Neuronal stem cell (in vitro differentiated cells): ENCODE measurements around the gene PTCD2.

Experiments used
- DNase-seq: peaks from one replicate; pipeline ENCODE4 v3.0.0-alpha.2; 2013; ENCODE audit warnings: low spot score
- H2AFZ ChIP-seq: one replicate; pipeline ENCODE4 v1.6.1; 2013; ENCODE audit warnings: mild to moderate bottlenecking, low read length, inconsistent platforms
- H2AK5ac ChIP-seq: 2 replicates; pipeline ENCODE4 v1.6.1; 2013; ENCODE audit warnings: low read depth, mild to moderate bottlenecking, inconsistent platforms, low read length, moderate library complexity, mixed read lengths
- H2BK120ac ChIP-seq: 2 replicates; pipeline ENCODE4 v1.6.1; 2013; ENCODE audit warnings: low read depth, mild to moderate bottlenecking, inconsistent platforms, low read length, moderate library complexity, mixed read lengths
- H2BK12ac ChIP-seq: one replicate; pipeline ENCODE4 v1.6.1; 2013; ENCODE audit warnings: low read length, inconsistent platforms
- H2BK15ac ChIP-seq: 2 replicates; pipeline ENCODE4 v1.6.1; 2013; ENCODE audit warnings: mild to moderate bottlenecking, low read length, inconsistent platforms, mixed read lengths
- H2BK5ac ChIP-seq: one replicate; pipeline ENCODE4 v1.6.1; 2013; ENCODE audit warnings: inconsistent platforms, mild to moderate bottlenecking, low read length, moderate library complexity
- H3K14ac ChIP-seq: one replicate; pipeline ENCODE4 v1.6.1; 2013; ENCODE audit warnings: low read length, inconsistent platforms
- H3K18ac ChIP-seq: 2 replicates; pipeline ENCODE4 v1.6.1; 2013; ENCODE audit warnings: low read length, inconsistent platforms
- H3K23ac ChIP-seq: 2 replicates; pipeline ENCODE4 v1.6.1; 2013; ENCODE audit warnings: low read depth, mild to moderate bottlenecking, mixed read lengths, low read length, inconsistent platforms; ENCODE audit not compliant: poor library complexity
- H3K27ac ChIP-seq: replicated peaks from 3 replicates; pipeline ENCODE4 v1.5.1; 2013; ENCODE audit warnings: low read length, inconsistent platforms
- H3K27me3 ChIP-seq, 3 experiments: 2 replicates each; pipeline ENCODE4 v1.6.1; 2013; ENCODE audit warnings: low read length in 3 of 3, mild to moderate bottlenecking in 2 of 3, inconsistent platforms in 1 of 3, low read depth in 1 of 3, mixed read lengths in 1 of 3, moderate library complexity in 1 of 3; ENCODE audit not compliant: control insufficient read depth in 3 of 3, insufficient read depth in 3 of 3
- H3K36me3 ChIP-seq, 2 donors: replicated peaks in 1 of 2; 2 replicates each; pipeline ENCODE4 v1.6.1; 2013; ENCODE audit warnings: low read length in 2 of 2; ENCODE audit not compliant: control insufficient read depth in 2 of 2, insufficient read depth in 2 of 2
- H3K4ac ChIP-seq: 2 replicates; pipeline ENCODE4 v1.6.1; 2013; ENCODE audit warnings: inconsistent platforms, mild to moderate bottlenecking, low read length, moderate library complexity
- H3K4me1 ChIP-seq, 2 donors: 1 replicate in 1 of 2; 2 replicates in 1 of 2; pipeline ENCODE4 v1.6.1; 2013; ENCODE audit warnings: low read length in 2 of 2, low read depth in 1 of 2; ENCODE audit not compliant: control insufficient read depth in 2 of 2, insufficient read depth in 1 of 2
- H3K4me2 ChIP-seq: one replicate; pipeline ENCODE4 v1.6.1; 2013; ENCODE audit warnings: mild to moderate bottlenecking, low read length, inconsistent platforms; ENCODE audit not compliant: insufficient read depth, poor library complexity, severe bottlenecking
- H3K4me3 ChIP-seq, 2 donors: 2 replicates each; pipeline ENCODE4 v1.5.1; 2013; ENCODE audit warnings: low read length in 2 of 2, mild to moderate bottlenecking in 2 of 2, inconsistent platforms in 1 of 2, moderate library complexity in 1 of 2
- H3K79me1 ChIP-seq: one replicate; pipeline ENCODE4 v1.6.1; 2013; ENCODE audit warnings: low read depth, mild to moderate bottlenecking, inconsistent platforms, low read length, moderate library complexity
- H3K9ac ChIP-seq: one replicate; pipeline ENCODE4 v1.6.1; 2013; ENCODE audit warnings: mild to moderate bottlenecking, low read depth, low read length, inconsistent platforms; ENCODE audit not compliant: poor library complexity
- H3K9me3 ChIP-seq, 2 donors: replicated peaks in 1 of 2; 2 replicates each; pipeline versions ENCODE3 to v1.6.1; 2013; ENCODE audit warnings: low read length in 2 of 2, mild to moderate bottlenecking in 2 of 2, inconsistent platforms in 1 of 2, low read depth in 1 of 2, mixed read lengths in 1 of 2, moderate library complexity in 1 of 2; ENCODE audit not compliant: control insufficient read depth in 2 of 2, insufficient read depth in 1 of 2
- H4K8ac ChIP-seq: one replicate; pipeline ENCODE4 v1.6.1; 2013; ENCODE audit warnings: low read depth, mild to moderate bottlenecking, inconsistent platforms, low read length, moderate library complexity
- H4K91ac ChIP-seq: one replicate; pipeline ENCODE4 v1.6.1; 2013; ENCODE audit warnings: low read length, low read depth, mild to moderate bottlenecking, inconsistent platforms; ENCODE audit not compliant: poor library complexity
- WGBS, 2 donors: extraction: QIAGEN DNeasy Blood & Tissue Kit; methylation state at CpG; one replicate each; pipeline ENCODE4 v1.1.7; 2013; ENCODE audit warnings: missing lambda C conversion rate in 2 of 2, mixed read lengths in 1 of 2; ENCODE audit not compliant: insufficient read length in 2 of 2, insufficient replicate concordance in 1 of 2; ENCODE audit errors: extremely low coverage in 2 of 2; 5-methylcytosine and 5-hydroxymethylcytosine counted together

PTCD2 gene

GRCh38 chr5:72372331-72372730 is 52.2 kb downstream of the PTCD2 start:
- Histone ChIP-seq H2AFZ (no peak overlapping the region), H2BK15ac (no peak overlapping the region), H3K79me1 (no peaks in the 10 kb centered on the region), H2BK5ac (no peak overlapping the region), H3K4me1 (peaks cover 0 to 2% of the 10 kb centered on the region in 2 donors), H3K9ac (no peak overlapping the region), H2AK5ac (no peak overlapping the region), H3K27ac (no peak overlapping the region), H4K91ac (no peak overlapping the region), H2BK120ac (no peak overlapping the region), H3K4me3 (no peak overlapping the region), H3K18ac (no peak overlapping the region), H2BK12ac (no peak overlapping the region), H3K4me2 (no peak overlapping the region), H3K9me3 (peaks cover 2 to 6% of the 10 kb centered on the region in 2 donors), H4K8ac (no peak overlapping the region), H3K23ac (no peak overlapping the region), H3K14ac (no peak overlapping the region), H3K4ac (no peak overlapping the region), H3K36me3 (no peaks in the 10 kb centered on the region), H3K27me3 (no peaks in the 10 kb centered on the region)
- DNase-seq, result no peak
- no CpG with 5 or more reads among the region's 1 CpG for WGBS, 2 donors

GRCh38 chr5:72372923-72373322 is 52.8 kb downstream of the PTCD2 start:
- no peaks in the 10 kb centered on the region for H3K36me3 ChIP-seq
- no peak overlapping the region for H3K4me3 ChIP-seq
- no peak overlapping the region for H2AFZ ChIP-seq
- H4K8ac ChIP-seq, result no peak overlapping the region
- H2AK5ac ChIP-seq, result no peak overlapping the region
- H3K4me1 ChIP-seq, result peaks cover 0 to 2% of the 10 kb centered on the region in 2 donors
- no peak overlapping the region for H2BK120ac ChIP-seq
- H3K23ac ChIP-seq, result no peak overlapping the region
- no peak overlapping the region for H2BK15ac ChIP-seq
- DNase-seq, result no peak
- no CpG with 5 or more reads among the region's 4 CpGs for WGBS, 2 donors
- H3K9ac ChIP-seq, result no peak overlapping the region
- no peaks in the 10 kb centered on the region for H3K27me3 ChIP-seq
- H3K79me1 ChIP-seq, result no peaks in the 10 kb centered on the region
- H4K91ac ChIP-seq, result no peak overlapping the region
- H2BK12ac ChIP-seq, result no peak overlapping the region
- H3K9me3 ChIP-seq, result peaks cover 2 to 6% of the 10 kb centered on the region in 2 donors
- no peak overlapping the region for H2BK5ac ChIP-seq
- H3K18ac ChIP-seq, result no peak overlapping the region
- no peak overlapping the region for H3K14ac ChIP-seq
- H3K27ac ChIP-seq, result no peak overlapping the region
- H3K4me2 ChIP-seq, result no peak overlapping the region
- H3K4ac ChIP-seq, result no peak overlapping the region

- WGBS, 2 donors, result no CpG with 5 or more reads among the region's 3 CpGs
These were observed 54.7 kb downstream of the PTCD2 start for GRCh38 chr5:72374844-72375243.

GRCh38 chr5:72376381-72376780 is 56.2 kb downstream of the PTCD2 start:
- Histone ChIP-seq H3K36me3 (no peaks in the 10 kb centered on the region), H3K79me1 (no peaks in the 10 kb centered on the region), H3K27ac (no peak overlapping the region), H4K91ac (no peak overlapping the region), H2AK5ac (no peak overlapping the region), H2BK120ac (no peak overlapping the region), H3K23ac (no peak overlapping the region), H3K9ac (no peak overlapping the region), H3K18ac (no peak overlapping the region), H3K4me1 (no peaks in the 10 kb centered on the region), H4K8ac (no peak overlapping the region), H3K27me3 (no peaks in the 10 kb centered on the region), H2AFZ (no peak overlapping the region), H2BK12ac (no peak overlapping the region), H2BK15ac (no peak overlapping the region), H3K4ac (no peak overlapping the region), H3K4me3 (no peak overlapping the region), H3K14ac (no peak overlapping the region), H2BK5ac (no peak overlapping the region), H3K4me2 (no peak overlapping the region), H3K9me3 (no peaks in the 10 kb centered on the region)
- no peak for DNase-seq

More at GRCh38 chr5:72374844-72375243, 54.7 kb downstream of the PTCD2 start:
- Histone ChIP-seq H3K27ac (no peak overlapping the region), H3K23ac (no peak overlapping the region), H3K79me1 (no peaks in the 10 kb centered on the region), H3K27me3 (no peaks in the 10 kb centered on the region), H2AFZ (no peak overlapping the region), H2BK120ac (no peak overlapping the region), H2BK5ac (no peak overlapping the region), H3K9me3 (peaks cover 2 to 6% of the 10 kb centered on the region in 2 donors), H3K4ac (no peak overlapping the region), H2BK12ac (no peak overlapping the region), H3K36me3 (no peaks in the 10 kb centered on the region), H2AK5ac (no peak overlapping the region), H4K8ac (no peak overlapping the region), H3K14ac (no peak overlapping the region), H3K9ac (no peak overlapping the region), H4K91ac (no peak overlapping the region), H3K4me1 (peaks cover 0 to under 1% of the 10 kb centered on the region in 2 donors), H3K18ac (no peak overlapping the region), H3K4me2 (no peak overlapping the region), H2BK15ac (no peak overlapping the region), H3K4me3 (no peak overlapping the region)
- no peak for DNase-seq
